Muscle of leg (tissue), 11 donors: ENCODE measurements around the gene HIPK2. TPM values are rescaled to one million over a fixed set of nuclear protein-coding genes. Genes with fewer than 3 reads are reported as not detected.
A peak's percentile ranks its signal among the peaks of the same experiment; 100 is the strongest.

Experiments used
- DNase-seq: peaks from one replicate; pipeline ENCODE4 v3.0.0; 2013
- H3K27ac ChIP-seq: one replicate; pipeline ENCODE4 v1.5.1; 2013; ENCODE audit warnings: mild to moderate bottlenecking, low read length, control low read depth
- H3K27me3 ChIP-seq: one replicate; pipeline ENCODE4 v1.6.1; 2013; ENCODE audit warnings: low read length; ENCODE audit not compliant: control insufficient read depth, insufficient read depth
- H3K36me3 ChIP-seq: one replicate; pipeline ENCODE4 v1.6.1; 2013; ENCODE audit warnings: low read length; ENCODE audit not compliant: control insufficient read depth, insufficient read depth
- H3K4me1 ChIP-seq: one replicate; pipeline ENCODE4 v1.6.1; 2013; ENCODE audit warnings: low read length; ENCODE audit not compliant: control insufficient read depth, insufficient read depth
- H3K4me3 ChIP-seq: one replicate; pipeline ENCODE4 v1.5.1; 2013; ENCODE audit warnings: low read length, control low read depth
- H3K9me3 ChIP-seq: replicated peaks from 2 replicates; pipeline ENCODE4 v1.6.1; 2013; ENCODE audit warnings: low read depth, low read length; ENCODE audit not compliant: control insufficient read depth
- WGBS: methylation state at CpG from one replicate; pipeline ENCODE4 v1.1.5; 2013; ENCODE audit warnings: missing lambda C conversion rate; ENCODE audit not compliant: insufficient coverage; 5-methylcytosine and 5-hydroxymethylcytosine counted together
- polyA plus RNA-seq, 8 donors: library from polyadenylated mRNA; unstranded; fragments of 120-200 nt; gene quantifications; one replicate each; pipeline versions ENCODE4 v1.2.1 to v1.2.3, GENCODE V29; 2013; ENCODE audit warnings: inconsistent platforms in 1 of 8, low replicate concordance in 1 of 8; ENCODE audit not compliant: insufficient read length in 8 of 8, insufficient read depth in 1 of 8
- total RNA-seq: library from RNA; stranded (reverse); fragments of 120-200 nt; gene quantifications from one replicate; pipeline ENCODE4 v1.2.4, GENCODE V29; 2013

HIPK2 gene
- total and polyA plus RNA-seq, 9 donors, result 6.6 to 14.2 (median 10.3) TPM

- DNase-seq, result no peak
- H3K4me3 ChIP-seq, result no peak overlapping the region
- no peaks in the 10 kb centered on the region for H3K27me3 ChIP-seq
- no peak overlapping the region for H3K27ac ChIP-seq
- peaks cover 7% of the 10 kb centered on the region for H3K9me3 ChIP-seq
- H3K36me3 ChIP-seq, result no peaks in the 10 kb centered on the region
- peaks cover 9% of the 10 kb centered on the region for H3K4me1 ChIP-seq
- WGBS, result 89% methylated on average over 4 of the region's 7 CpGs
Measured at GRCh38 chr7:139687980-139688632, 89.7 kb downstream of the HIPK2 start.

GRCh38 chr7:139687211-139687954 lies 90.4 kb downstream of the HIPK2 start:
- peaks cover 7% of the 10 kb centered on the region for H3K9me3 ChIP-seq
- no peak for DNase-seq
- no peak overlapping the region for H3K4me3 ChIP-seq
- H3K27me3 ChIP-seq, result no peaks in the 10 kb centered on the region
- H3K36me3 ChIP-seq, result no peaks in the 10 kb centered on the region
- H3K4me1 ChIP-seq, result peaks cover 16% of the 10 kb centered on the region
- no peak overlapping the region for H3K27ac ChIP-seq

GRCh38 chr7:139683137-139683921 lies 94.5 kb downstream of the HIPK2 start:
- Histone ChIP-seq H3K27ac (peak overlapping the region; percentile 37), H3K36me3 (no peaks in the 10 kb centered on the region), H3K4me3 (no peak overlapping the region), H3K27me3 (no peaks in the 10 kb centered on the region), H3K4me1 (peaks cover 24% of the 10 kb centered on the region), H3K9me3 (peaks cover 7% of the 10 kb centered on the region)
- 75% methylated on average over 9 of the region's 16 CpGs for WGBS
- DNase-seq, result peak; percentile 40

- Histone ChIP-seq H3K4me3 (no peak overlapping the region), H3K27ac (peak overlapping the region; percentile 37), H3K4me1 (peaks cover 24% of the 10 kb centered on the region), H3K27me3 (no peaks in the 10 kb centered on the region), H3K9me3 (peaks cover 7% of the 10 kb centered on the region), H3K36me3 (no peaks in the 10 kb centered on the region)
- no peak for DNase-seq
- 94% methylated on average over 8 of the region's 9 CpGs for WGBS
Measured at GRCh38 chr7:139682136-139683013, 95.4 kb downstream of the HIPK2 start.

GRCh38 chr7:139681812-139682135 lies 96.0 kb downstream of the HIPK2 start:
- H3K9me3 ChIP-seq, result peaks cover 7% of the 10 kb centered on the region
- H3K4me1 ChIP-seq, result peaks cover 24% of the 10 kb centered on the region
- no peaks in the 10 kb centered on the region for H3K27me3 ChIP-seq
- no peak overlapping the region for H3K27ac ChIP-seq
- DNase-seq, result no peak
- WGBS, result 97% methylated on average over 4 of the region's 4 CpGs
- no peaks in the 10 kb centered on the region for H3K36me3 ChIP-seq
- no peak overlapping the region for H3K4me3 ChIP-seq

GRCh38 chr7:139681463-139681755 lies 96.4 kb downstream of the HIPK2 start:
- Histone ChIP-seq H3K9me3 (peaks cover 7% of the 10 kb centered on the region), H3K4me3 (no peak overlapping the region), H3K4me1 (peaks cover 24% of the 10 kb centered on the region), H3K27ac (no peak overlapping the region), H3K36me3 (no peaks in the 10 kb centered on the region), H3K27me3 (no peaks in the 10 kb centered on the region)
- no peak for DNase-seq
- 93% methylated on average over 2 of the region's 6 CpGs for WGBS

GRCh38 chr7:139680676-139681462 lies 96.9 kb downstream of the HIPK2 start:
- Histone ChIP-seq H3K4me1 (peaks cover 24% of the 10 kb centered on the region), H3K4me3 (no peak overlapping the region), H3K36me3 (no peaks in the 10 kb centered on the region), H3K27ac (peak overlapping the region; percentile 48), H3K9me3 (peaks cover 2% of the 10 kb centered on the region), H3K27me3 (no peaks in the 10 kb centered on the region)
- DNase-seq, result no peak
- 76% methylated on average over 7 of the region's 11 CpGs for WGBS

GRCh38 chr7:139679731-139680594 lies 97.8 kb downstream of the HIPK2 start:
- WGBS, result 10% methylated on average over 3 of the region's 13 CpGs
- H3K27me3 ChIP-seq, result no peaks in the 10 kb centered on the region
- H3K27ac ChIP-seq, result peak overlapping the region; percentile 52
- H3K36me3 ChIP-seq, result no peaks in the 10 kb centered on the region
- no peak overlapping the region for H3K4me3 ChIP-seq
- H3K9me3 ChIP-seq, result no peaks in the 10 kb centered on the region
- H3K4me1 ChIP-seq, result peaks cover 24% of the 10 kb centered on the region
- no peak for DNase-seq

- Histone ChIP-seq H3K9me3 (no peaks in the 10 kb centered on the region), H3K27ac (no peak overlapping the region), H3K27me3 (no peaks in the 10 kb centered on the region), H3K36me3 (no peaks in the 10 kb centered on the region), H3K4me1 (peaks cover 8% of the 10 kb centered on the region), H3K4me3 (no peak overlapping the region)
- 100% methylated on average over 1 of the region's 2 CpGs for WGBS
- DNase-seq, result no peak
Measured at GRCh38 chr7:139676390-139676789, 101.4 kb downstream of the HIPK2 start.
